GM12892 (cell line): ENCODE data around the gene ANK2.

ENCODE experiments used
- POLR2A ChIP-seq: IDR thresholded peaks from 2 replicates; pipeline ENCODE4 v1.6.1; 2011; ENCODE audit warnings: low read depth, low read length, control low read depth
- POLR2AphosphoS5 ChIP-seq: IDR thresholded peaks from 2 replicates; pipeline ENCODE4 v1.6.1; 2011; ENCODE audit warnings: low read depth, low read length, control low read depth
- TAF1 ChIP-seq: IDR thresholded peaks from 2 replicates; pipeline ENCODE4 v1.6.1; 2011; ENCODE audit warnings: low read depth, mild to moderate bottlenecking, control low read depth, low read length, borderline replicate concordance

DNA sequence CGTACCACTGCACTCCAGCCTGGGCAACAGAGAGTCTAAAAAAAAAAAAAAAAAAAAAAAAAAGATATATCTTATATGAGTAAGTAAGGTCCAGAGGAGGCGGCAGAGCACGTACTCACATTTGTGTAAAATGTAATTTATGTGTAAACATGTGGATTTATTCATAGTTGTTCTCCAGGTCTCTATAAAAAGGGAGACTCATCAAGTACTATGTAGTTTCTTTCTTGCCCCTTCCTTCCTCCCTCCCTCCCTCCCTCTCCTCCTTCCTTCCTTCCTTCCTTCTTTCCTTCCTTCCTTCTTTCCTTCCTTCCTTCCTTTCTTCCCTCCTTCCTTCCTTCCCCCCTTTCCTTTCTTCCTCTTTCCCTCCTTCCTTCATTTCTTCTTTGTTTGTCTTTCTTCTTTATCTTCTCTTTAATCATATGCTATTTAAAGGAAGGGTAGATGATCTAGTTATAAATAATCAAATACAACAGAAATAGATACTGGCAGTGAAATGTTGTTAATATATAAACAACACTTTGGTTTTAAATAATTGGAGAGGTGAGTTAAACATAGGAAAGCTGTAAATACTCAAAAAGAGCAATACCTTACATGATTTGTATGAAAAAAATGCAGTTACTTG is 344.8 kb downstream of the ANK2 start:
- TF ChIP-seq POLR2AphosphoS5 (no peak), POLR2A (no peak), TAF1 (no peak)
